RKO (cell line): ENCODE data around the gene DNAH17.

Experiments used
- DNase-seq: peaks from one replicate; pipeline ENCODE4 v3.0.0-alpha.2; 2016; ENCODE audit warnings: low spot score

The DNAH17 gene

GRCh38 chr17:78544881-78545755 lies 32.1 kb downstream of the DNAH17 start:
- no peak for DNase-seq

GRCh38 chr17:78541488-78542206 lies 35.5 kb downstream of the DNAH17 start:
- DNase-seq = peak; percentile 7

- DNase-seq = no peak
Observed at GRCh38 chr17:78539781-78540180, 37.4 kb downstream of the DNAH17 start.

- DNase-seq = no peak
Observed at GRCh38 chr17:78538033-78538776, 39.0 kb downstream of the DNAH17 start.

- no peak for DNase-seq
Observed at GRCh38 chr17:78537217-78537860, 39.9 kb downstream of the DNAH17 start.

- no peak for DNase-seq
Observed at GRCh38 chr17:78535273-78536197, 41.7 kb downstream of the DNAH17 start.

GRCh38 chr17:78534492-78535272 lies 42.5 kb downstream of the DNAH17 start:
- DNase-seq = no peak

GRCh38 chr17:78532922-78533640 lies 44.1 kb downstream of the DNAH17 start:
- DNase-seq = peak; percentile 70

GRCh38 chr17:78532311-78532710 lies 44.9 kb downstream of the DNAH17 start:
- no peak for DNase-seq

- no peak for DNase-seq
Observed at GRCh38 chr17:78530675-78531074, 46.5 kb downstream of the DNAH17 start.

- DNase-seq = no peak
Observed at GRCh38 chr17:78529871-78530670, 47.1 kb downstream of the DNAH17 start.

- no peak for DNase-seq
Observed at GRCh38 chr17:78529251-78529650, 47.9 kb downstream of the DNAH17 start.

- DNase-seq = no peak
Observed at GRCh38 chr17:78528541-78528940, 48.7 kb downstream of the DNAH17 start.

GRCh38 chr17:78527345-78527744 lies 49.9 kb downstream of the DNAH17 start:
- DNase-seq = no peak

GRCh38 chr17:78526231-78527025 lies 50.8 kb downstream of the DNAH17 start:
- no peak for DNase-seq

GRCh38 chr17:78525511-78526160 lies 51.6 kb downstream of the DNAH17 start:
- no peak for DNase-seq

GRCh38 chr17:78524870-78525510 lies 52.2 kb downstream of the DNAH17 start:
- DNase-seq = no peak
